Effector CD8-positive, alpha-beta T cell (primary cell): ENCODE results near the gene RAB3GAP1.

Source experiments
- DNase-seq: peaks from one replicate; lab custom pipeline; 2025; lab: John Stamatoyannopoulos, UW

The RAB3GAP1 gene

DNA sequence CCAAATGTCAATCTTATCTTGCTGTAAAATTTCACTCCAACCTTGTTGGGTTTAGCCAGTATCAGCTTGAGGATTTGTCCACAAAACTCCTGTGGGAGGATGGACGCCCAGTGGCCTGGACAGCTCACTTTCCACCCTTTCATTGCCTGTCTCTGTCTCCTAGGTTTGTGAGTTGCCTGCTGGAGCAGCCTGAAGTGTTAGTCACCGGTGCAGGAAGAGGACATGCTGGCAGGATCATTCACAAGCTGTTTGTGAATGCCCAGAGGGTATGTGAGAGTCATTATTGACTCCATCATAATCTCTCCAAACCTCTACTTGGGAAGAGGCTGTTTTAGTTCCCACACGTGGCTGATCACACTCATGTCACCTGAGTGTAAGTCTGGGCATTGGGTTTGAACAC lies 112.3 kb downstream of the RAB3GAP1 start:
- no peak for DNase-seq

DNA sequence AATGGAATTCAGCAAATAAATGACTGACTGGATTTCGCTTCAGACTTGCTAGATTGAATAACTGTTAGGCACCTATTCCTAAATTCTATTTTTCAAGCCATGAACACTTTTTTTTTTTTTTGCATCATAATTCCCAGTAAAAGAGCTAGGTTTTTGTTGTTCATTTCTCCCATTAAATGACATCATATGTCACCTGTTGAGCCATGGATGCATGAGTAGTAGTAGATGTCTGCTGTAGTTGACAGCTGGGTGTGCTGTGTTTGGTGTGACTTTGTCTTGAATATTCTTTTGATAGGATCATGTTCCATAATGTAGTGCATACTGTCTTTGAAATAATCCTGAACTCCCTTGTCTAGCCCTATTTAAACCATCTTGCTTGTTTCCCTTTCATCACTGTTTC lies 115.2 kb downstream of the RAB3GAP1 start:
- no peak for DNase-seq

DNA sequence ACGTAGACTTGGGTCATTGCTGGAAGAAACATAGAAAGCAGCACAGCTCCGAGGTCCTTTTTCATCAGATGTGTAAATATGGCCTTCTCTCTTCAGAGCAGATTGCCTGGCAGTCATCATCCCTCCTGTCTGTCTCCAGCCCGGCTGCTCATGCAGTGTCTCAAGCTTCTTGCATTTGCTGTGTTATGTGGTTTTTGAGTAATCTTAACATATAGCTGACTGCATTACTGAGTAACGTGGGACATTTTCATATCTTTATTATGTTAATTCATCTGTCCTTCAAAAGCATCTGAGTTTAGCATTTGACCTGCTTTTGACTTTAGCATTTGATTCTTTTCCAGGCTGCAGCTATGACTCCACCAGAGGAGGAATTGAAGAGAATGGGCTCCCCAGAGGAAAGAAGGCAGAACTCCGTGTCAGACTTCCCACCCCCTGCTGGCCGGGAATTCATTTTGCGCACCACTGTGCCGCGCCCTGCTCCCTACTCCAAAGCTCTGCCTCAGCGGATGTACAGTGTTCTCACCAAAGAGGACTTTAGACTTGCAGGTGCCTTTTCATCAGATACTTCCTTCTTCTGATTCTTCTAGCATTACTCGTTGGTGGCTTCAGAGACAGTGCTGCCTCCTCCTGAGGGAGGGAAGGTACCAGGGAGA lies 116.2 kb downstream of the RAB3GAP1 start:
- DNase-seq = no peak

DNA sequence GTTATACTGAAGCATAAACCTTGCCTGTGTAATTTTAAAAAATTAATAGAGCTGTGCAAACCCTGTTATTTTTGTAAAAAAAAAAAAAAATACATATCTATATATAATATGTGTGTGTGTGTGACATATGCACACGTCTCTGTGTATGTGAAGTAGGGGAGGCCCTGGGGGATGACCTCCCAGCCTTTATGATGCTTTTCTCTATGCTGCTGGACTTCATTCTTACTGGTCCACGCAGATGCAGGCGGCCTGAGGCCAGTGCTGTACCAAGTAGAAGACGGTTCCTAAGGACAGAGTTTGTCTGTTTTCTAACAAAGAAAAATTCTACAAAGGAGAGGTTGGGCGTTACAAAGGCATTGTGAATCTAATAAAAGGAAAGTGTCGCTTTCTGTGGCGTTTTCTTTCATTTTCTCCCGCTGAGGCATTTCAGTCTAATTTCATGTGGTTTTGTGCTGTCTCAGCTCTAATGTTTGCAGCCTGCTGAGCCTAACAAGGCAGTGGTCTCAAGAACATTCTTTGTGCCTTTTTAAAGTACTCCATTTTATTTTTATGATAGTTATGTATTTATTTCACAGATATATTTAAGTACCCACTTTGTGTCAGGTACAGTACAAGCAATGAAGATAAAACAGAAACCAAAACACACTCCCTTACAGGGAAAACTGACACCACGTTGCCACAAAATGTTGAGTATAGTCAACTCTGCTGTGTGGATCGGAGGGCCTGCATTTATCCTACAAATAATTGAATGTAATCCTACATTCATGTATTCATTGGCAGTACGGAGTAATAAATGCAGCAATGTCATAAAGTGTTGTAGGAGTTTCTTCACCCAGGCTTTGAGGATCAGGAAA lies 118.0 kb downstream of the RAB3GAP1 start:
- DNase-seq = no peak

DNA sequence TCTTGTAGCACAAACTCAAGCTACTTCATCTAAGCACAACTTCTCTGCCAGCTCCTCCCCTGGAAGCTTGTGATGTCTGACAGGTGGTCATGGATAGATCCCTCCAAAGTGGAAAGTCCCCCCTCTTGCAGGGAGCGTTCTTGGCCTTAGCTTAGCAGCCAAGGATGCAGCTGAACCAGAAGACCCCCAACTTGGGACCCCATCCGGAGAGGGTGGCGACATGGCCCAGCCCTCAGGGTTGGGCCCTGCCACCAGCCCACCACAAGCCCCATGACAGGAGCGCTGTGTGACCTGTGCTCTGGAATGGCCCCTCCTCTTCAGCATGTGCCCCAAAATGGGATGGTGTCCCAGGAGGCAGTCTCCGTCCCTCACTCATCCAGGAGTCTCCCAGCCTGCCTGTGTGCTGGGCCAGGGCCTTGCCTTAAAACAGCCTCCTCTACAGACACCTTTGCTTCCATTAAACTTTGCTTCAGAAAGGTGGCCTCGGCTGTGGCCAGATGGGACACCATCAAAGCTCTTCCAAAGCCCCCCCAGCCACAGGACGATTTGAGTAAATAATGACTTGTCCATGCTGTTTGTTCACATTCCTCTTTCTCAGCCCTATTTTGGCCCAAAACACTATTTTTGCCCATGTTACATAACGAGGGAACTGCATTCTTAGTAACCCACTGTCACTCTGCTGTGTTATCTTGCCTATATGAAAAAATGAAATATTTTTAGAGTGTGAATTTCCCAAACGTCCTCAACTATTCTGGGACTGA lies 122.1 kb downstream of the RAB3GAP1 start:
- DNase-seq = no peak

DNA sequence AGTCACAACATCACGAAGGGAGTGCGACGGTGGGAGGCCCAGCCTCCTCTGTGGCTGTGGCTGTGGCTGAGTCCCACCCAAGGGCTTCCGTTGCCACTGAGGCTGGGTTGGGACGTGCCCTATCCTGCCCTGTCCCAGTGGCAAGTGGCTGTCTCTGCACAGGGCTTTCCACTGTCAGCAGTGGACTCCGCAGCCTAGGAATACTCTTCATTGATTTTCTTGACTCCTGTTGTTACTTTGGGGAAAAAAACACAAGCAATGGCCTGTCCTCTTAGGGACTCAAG lies 122.7 kb downstream of the RAB3GAP1 start:
- no peak for DNase-seq

DNA sequence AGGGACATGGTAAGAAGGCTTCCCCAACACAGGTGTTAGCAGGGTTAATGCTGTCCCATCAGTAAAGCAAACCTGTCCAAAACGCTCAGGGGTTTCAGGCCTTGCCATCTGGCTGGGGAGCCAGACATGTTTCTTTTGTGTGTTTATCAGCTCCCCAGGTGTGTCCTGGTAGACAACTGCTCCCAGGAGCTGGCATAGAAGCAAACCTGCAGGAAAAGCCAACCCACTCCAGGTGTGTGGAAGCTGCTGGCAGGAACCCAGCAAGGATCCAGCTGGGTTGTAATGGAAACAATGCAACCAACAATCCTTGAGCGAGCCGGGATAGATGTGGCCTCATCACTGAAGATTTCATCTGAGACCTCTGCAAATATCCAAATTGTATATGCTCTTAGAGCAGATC lies 123.1 kb downstream of the RAB3GAP1 start:
- no peak for DNase-seq

DNA sequence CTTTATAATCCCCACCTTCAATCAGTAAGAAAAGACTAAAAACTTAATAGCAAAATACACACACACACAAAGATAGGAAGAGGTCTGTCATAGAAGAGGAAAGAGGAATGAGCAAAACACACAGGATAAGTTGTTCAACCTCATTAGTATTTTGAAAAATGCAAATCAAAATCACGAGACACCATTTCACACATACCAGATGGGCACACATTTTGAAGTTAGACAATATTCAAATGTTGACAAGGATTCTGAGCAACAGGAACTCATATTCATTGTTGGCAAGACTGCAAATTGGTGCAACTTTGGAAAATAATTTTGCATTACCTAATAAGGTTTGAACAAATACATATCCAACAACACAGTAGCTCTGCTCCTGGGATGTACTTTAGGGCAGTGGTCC lies 127.6 kb downstream of the RAB3GAP1 start:
- no peak for DNase-seq

DNA sequence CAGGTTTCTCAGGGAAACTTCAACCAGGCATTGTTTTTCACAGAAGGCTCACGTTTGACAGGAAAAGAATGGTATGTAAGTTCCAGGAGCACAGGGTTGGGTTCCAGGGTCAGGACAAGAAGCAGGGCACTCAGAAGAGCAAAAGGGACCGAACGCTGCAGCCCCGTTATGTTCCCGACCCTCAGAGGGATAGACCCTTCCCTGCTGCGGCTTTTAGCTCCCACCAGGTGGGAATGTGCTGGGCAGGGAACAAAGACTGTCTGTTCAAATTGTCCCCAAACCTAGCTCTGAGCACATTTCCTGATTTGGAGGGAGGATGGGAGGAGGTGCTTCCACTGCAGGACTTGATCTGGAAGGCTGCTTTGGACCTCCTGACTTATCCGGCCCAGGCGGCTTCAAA lies 130.1 kb downstream of the RAB3GAP1 start:
- DNase-seq = no peak

DNA sequence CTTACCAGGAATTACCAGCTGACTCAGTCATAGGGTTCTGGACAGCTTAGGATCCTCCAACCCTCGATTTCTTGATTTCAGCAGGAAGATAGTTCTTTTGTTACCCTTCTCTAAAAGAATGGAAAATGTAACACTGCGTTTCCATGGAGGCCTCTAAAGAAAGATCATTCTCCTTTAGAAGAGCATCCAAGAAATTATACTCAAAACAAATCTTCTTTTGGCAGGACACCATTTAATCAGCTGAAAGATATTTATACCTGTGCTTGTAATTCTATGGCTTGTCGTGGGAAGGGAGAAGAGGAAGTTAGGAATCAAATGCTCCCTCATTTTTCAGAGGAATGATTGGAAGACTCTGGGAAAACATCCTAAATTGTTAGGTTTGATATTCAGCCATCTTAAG lies 130.5 kb downstream of the RAB3GAP1 start:
- DNase-seq = no peak

DNA sequence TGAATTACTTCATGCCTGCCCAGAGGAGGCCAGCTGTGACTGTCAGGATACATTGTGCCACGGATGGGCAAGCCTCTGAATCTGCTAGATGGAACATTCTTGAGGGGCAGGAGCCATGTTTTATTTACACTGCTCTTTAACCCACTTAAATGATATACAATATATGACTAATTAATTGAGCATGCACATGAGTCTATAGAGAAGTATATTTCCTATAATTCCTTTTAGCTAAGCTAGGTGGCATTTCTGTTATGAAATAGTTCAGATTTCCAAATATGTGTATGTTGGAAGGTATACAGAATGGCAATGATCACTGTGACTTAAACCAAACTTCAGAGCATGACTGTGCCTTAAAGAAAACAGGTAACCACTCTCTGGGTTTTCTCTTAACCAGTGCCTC lies 131.7 kb downstream of the RAB3GAP1 start:
- no peak for DNase-seq

DNA sequence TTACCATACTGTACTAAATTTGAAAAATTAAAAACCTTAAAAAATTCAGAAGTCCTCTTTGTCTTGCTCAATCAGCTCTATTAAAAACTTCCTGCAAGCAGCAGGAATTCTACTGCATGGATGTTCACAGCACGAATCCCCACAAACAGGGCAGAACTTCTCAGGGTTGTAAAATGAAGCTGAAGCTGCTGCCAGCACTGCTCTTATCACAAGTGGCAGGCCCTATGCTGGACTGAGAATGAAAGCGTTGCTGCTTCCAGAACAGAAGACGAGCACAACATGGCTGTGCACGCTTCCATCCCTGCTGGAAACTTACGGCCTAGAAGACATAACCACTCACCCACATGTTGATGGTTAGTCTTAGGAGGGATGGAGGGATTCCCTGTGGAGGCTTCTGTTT lies 134.0 kb downstream of the RAB3GAP1 start:
- DNase-seq = no peak

DNA sequence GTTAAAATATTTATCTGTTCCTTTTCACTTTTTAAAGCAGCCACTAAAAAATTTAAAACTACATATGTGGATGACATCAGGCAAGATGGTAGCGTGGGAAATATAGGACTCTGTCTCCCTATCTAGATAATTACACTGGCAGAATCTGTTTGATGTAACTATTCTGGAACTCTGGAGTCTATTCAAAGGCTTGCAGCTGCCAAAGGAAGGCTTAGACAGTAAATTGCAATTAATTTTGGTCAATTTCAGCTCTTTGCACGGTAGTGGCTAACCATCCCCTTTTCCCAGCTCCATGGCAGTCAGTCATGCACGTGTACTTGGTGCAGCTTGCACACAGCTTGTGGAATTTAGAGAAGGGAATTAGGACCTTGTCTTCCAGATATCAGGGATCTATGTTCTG lies 135.2 kb downstream of the RAB3GAP1 start:
- DNase-seq = no peak

DNA sequence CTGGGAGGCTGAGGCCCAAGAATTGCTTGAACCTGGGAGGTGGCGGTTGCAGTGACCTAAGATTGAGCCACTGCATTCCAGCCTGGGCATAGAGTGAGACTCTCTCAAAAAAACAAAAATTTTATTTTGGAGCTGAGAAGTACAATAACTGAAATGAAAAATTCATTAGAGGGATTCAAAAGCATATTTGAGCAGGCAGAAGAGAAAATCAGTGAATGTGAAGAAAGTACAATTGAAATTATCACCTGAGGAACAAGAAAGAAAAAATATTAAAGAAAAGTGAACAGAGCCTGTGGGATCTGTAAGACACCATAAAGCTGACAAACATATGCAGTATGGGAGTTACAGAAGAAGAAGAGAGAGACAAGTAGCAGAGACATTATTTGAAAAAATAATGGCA lies 137.1 kb downstream of the RAB3GAP1 start:
- no peak for DNase-seq

DNA sequence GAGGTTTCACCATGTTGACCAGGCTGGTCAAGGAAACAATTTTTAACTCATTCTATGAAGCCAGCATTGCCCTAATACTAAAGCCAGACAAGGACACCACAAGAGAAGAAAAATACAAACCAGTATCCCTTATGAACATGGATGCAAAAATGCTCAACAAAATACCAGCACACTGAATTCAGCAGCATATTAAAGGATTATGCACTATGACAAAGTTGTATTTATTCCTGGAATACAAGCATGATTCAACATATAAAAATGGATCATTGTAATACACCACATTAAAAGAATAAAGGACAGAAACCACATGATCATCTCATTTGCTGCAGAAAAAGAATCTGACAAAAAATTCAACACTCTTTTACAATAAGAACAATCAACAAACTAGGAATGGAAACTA lies 138.7 kb downstream of the RAB3GAP1 start:
- no peak for DNase-seq

DNA sequence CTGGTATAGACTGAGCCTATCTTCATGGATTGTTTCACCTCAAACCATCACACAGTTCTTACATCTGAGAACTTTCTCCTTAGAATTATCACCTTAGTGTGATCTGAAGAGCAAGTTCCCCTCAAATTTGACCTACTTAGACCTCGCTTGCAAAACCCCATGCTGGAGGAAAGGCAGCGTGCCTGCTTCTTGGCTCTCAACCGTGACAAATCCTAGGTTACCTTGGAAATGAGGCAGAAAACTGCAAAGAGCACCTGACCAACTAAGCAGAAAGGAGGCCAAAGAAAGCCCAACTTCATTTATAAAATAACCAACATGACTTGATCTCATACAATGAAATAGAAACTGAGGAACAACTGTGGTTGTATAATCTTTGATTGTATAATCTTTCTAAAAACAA lies 146.4 kb downstream of the RAB3GAP1 start:
- no peak for DNase-seq

DNA sequence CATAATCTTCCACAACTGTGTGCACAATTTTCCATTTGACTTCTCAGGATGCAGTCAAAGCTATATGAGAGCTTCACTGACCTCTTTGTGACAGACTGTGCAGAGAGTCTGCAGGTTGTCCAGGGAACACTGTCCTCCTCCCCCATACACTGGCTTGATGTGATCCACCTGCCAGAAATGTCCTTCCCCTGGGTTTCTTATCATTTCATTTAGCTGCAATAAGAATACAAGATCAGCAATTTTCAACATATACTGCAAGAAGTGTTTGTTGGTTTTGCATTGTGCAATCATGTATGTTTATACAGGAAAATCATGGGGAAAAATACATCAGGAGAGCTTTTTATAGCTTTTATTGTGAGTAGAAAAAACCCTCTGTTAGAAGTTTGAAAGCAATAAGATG lies 150.7 kb downstream of the RAB3GAP1 start:
- no peak for DNase-seq

DNA sequence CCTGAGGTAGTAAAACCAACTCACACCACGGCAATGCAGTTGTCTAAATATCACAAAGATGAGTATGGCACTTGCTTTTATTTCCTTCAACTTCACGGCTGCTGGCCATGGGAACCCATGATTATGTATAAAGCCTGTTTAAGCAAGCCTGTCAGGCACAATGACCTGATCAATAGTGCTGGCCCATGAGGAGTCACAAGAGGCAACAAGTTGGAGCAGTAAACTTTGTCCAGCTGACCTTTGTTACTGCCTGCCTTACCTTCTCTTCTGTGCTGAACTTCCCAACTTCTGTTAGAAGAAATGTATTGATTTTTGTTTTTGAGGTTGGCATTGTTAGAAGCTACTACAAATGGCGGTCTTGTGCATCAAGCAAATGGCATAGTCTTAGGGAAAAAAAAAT lies 151.9 kb downstream of the RAB3GAP1 start:
- DNase-seq = no peak

DNA sequence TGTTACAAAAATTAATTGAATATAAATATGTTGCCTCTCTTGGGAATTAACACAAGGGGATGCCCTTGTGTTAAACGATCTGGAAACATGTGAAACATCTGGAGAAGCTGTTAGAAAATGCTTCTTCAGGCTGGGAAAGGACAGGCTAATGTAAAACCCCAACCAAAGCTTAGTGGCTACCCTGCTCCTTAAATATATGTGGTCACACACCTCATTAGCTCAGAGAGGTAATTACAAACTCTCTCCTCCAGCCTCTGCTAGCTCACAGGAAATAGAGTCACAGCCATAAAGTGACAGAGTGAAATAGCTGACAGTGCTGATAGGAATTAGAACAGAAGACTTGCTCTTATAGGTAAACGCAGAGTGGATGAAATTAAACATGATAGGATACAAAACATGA lies 155.9 kb downstream of the RAB3GAP1 start:
- no peak for DNase-seq

DNA sequence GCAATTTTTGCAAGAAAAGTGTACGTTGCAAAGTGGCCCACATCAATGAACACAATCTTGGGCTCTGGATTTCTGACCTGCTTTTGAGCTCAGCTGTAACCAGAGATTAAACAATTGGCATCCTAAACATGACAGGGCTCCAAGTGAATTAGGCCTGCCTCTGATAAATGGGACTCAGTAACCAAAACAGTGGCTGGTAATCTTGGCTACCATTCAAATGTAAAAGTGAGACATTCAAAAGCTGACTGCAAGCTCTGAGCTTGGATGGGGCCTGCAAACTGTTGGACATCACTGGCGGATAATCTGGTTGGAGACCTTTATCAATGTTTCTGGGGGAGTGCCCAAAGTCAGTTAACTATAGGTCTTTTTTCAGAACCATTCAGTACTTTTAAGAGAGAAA lies 160.7 kb downstream of the RAB3GAP1 start:
- no peak for DNase-seq

DNA sequence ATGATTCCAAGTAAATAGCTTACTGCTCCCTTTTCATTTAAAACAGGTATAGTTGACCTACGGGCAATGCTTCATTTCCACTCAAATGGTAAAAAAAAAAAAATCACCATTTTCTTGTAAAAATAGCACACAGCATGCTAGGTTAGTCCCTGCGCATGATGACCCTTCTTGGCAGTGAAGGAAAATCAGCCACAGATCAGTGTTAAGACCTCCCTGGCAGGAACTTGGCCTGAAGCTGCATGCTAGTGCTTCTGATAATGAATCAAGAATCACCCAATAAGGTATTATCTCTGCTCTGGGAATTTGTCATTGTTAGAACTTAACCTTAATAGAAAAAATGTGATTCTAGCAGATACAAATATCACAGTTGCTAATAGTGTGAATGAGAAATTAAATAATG lies 166.3 kb downstream of the RAB3GAP1 start:
- no peak for DNase-seq

DNA sequence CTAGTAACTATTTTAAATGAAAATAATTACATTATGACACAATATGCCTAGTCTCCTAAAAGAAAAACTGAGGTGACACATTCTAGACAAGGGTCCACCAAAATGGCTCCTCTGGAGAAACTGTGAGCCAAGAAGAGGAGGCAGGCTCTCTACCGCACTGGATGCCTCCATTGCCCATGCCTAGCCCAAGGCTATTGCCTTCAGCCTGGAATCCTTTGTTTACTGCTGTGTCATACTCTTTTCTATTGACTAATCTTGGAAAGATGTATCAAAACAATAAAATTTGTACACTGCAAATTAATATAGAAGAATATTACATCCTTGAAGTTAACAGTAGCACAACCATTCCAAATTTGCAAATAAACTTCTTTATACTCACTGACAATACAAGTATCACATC lies 167.1 kb downstream of the RAB3GAP1 start:
- DNase-seq = no peak
